ENCODE data around the gene CHRDL2.
A peak's percentile ranks its signal among the peaks of the same experiment; 100 is the strongest.

CHRDL2 gene

DNA sequence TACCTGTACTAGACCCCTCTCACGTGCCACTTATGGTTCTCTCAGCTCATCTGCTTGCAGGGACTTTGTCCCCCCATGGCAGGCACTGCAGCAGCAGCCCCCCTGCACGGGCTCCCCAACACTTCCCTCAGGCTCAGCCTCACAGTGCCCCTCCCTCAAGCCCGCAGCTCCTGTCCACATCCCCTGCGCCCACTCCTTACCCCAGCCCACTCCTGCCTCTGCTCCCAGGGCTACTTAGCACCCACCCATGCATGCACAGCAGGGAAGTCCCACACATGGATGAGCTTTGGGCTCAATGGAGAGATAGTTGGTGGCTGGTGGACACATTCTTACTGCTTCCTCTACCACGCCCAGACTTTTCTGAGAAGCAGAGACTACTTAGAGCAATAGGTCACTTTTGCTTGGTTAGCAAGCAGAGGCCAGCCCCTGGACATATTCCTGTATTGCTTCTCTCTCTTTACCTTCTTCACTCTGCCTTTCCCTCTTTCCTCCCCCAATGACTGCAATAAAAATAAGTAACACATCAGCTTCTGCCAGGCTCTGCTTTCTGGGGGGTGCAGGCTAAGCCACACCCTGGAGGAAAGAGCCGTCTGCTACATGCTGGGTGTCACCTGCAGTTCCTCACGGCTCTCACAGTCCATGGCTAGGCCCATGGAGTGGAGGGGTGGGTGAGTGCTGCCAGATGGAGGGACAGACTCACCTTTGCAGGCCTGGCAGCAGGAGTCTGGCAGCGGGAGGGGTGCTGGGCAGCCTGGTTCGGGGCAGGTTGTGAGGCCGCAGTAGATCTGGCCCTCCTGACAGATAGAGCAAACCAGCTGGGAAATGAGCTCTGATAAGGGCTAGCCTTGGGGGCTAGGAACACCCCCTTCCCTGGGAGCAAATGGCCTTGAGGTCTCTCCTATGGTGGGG lies 23.4 kb downstream of the CHRDL2 start (continued):
- no peak for TF ChIP-seq PATZ1 (tag by site-specific recombination; IDR thresholded peaks at IDR 0.05)
- TF ChIP-seq ZNF248 (tag by site-specific recombination; IDR thresholded peaks at IDR 0.05): no peak
- peak; percentile 78 for TF ChIP-seq ZFHX2 (tag by site-specific recombination; conservative IDR thresholded peaks at IDR 0.05)

GRCh38 chr11:74707182-74707581 lies 24.0 kb downstream of the CHRDL2 start:
- Histone ChIP-seq H3K27ac (ENCODE audit: extremely low read depth, low read depth, low read length) (no peak overlapping the region), H3K4me1 (ENCODE audit: control insufficient read depth, insufficient read depth, low read length) (no peaks in the 10 kb centered on the region), H3K36me3 (ENCODE audit: control insufficient read depth in 2 of 2, insufficient read depth in 1 of 2, low read length in 2 of 2) (no peaks in the 10 kb centered on the region), H3K9me3 (ENCODE audit: control insufficient read depth, insufficient read depth, low read depth, low read length) (no peaks in the 10 kb centered on the region), H3K4me3 (ENCODE audit: low read depth, low read length) (no peak overlapping the region)
- ChIA-PET POLR2A (no interaction called here), CTCF (interaction anchor here (2.1 kb wide), 1 partner anchor 19 kb away, joined by 11 read pairs; no protein-coding TSS in a partner anchor)
- no peak for TF ChIP-seq ZNF112 (tag by site-specific recombination; IDR thresholded peaks at IDR 0.05)
- no peak for TF ChIP-seq ZNF2 (tag by site-specific recombination; IDR thresholded peaks at IDR 0.05)
- no peak for TF ChIP-seq ZFP69B (tag by site-specific recombination; IDR thresholded peaks at IDR 0.05)
- TF ChIP-seq ZNF248 (tag by site-specific recombination; IDR thresholded peaks at IDR 0.05): no peak
- TF ChIP-seq, protein P1, sequence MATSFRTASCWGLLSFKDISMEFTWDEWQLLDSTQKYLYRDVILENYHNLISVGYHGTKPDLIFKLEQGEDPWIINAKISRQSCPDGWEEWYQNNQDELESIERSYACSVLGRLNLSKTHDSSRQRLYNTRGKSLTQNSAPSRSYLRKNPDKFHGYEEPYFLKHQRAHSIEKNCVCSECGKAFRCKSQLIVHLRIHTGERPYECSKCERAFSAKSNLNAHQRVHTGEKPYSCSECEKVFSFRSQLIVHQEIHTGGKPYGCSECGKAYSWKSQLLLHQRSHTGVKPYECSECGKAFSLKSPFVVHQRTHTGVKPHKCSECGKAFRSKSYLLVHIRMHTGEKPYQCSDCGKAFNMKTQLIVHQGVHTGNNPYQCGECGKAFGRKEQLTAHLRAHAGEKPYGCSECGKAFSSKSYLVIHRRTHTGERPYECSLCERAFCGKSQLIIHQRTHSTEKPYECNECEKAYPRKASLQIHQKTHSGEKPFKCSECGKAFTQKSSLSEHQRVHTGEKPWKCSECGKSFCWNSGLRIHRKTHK (tag by site-specific recombination; IDR thresholded peaks at IDR 0.05): no peak
- TF ChIP-seq ZBTB20 (tag by site-specific recombination; IDR thresholded peaks at IDR 0.05): no peak
- no peak for TF ChIP-seq ZNF157 (tag by site-specific recombination; IDR thresholded peaks at IDR 0.05)
- no peak for TF ChIP-seq ZNF473 (tag by site-specific recombination; IDR thresholded peaks at IDR 0.05)
- TF ChIP-seq ZNF239 (tag by site-specific recombination; IDR thresholded peaks at IDR 0.05): no peak
- TF ChIP-seq ZNF701 (tag by site-specific recombination; IDR thresholded peaks at IDR 0.05): no peak
- no peak for TF ChIP-seq ZXDB (tag by site-specific recombination; IDR thresholded peaks at IDR 0.05)
- no peak for TF ChIP-seq ZBTB44 (tag by site-specific recombination; IDR thresholded peaks at IDR 0.05)
- TF ChIP-seq ZNF140 (tag by site-specific recombination; IDR thresholded peaks at IDR 0.05): no peak
- TF ChIP-seq ZNF350 (tag by site-specific recombination; IDR thresholded peaks at IDR 0.05): no peak
- TF ChIP-seq, protein P2, sequence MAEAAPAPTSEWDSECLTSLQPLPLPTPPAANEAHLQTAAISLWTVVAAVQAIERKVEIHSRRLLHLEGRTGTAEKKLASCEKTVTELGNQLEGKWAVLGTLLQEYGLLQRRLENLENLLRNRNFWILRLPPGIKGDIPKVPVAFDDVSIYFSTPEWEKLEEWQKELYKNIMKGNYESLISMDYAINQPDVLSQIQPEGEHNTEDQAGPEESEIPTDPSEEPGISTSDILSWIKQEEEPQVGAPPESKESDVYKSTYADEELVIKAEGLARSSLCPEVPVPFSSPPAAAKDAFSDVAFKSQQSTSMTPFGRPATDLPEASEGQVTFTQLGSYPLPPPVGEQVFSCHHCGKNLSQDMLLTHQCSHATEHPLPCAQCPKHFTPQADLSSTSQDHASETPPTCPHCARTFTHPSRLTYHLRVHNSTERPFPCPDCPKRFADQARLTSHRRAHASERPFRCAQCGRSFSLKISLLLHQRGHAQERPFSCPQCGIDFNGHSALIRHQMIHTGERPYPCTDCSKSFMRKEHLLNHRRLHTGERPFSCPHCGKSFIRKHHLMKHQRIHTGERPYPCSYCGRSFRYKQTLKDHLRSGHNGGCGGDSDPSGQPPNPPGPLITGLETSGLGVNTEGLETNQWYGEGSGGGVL (tag by site-specific recombination; IDR thresholded peaks at IDR 0.05): no peak
- no peak for TF ChIP-seq ZNF677 (tag by site-specific recombination; IDR thresholded peaks at IDR 0.05)
